Upper lobe of right lung (tissue), 1 donor: ENCODE measurements around the gene NLE1. TPM values are rescaled to one million over a fixed set of nuclear protein-coding genes. Genes with fewer than 3 reads are reported as not detected.
"Not testable (repeated sequence)": the region's sequence is repeated elsewhere in the genome, so short reads cannot be mapped to it uniquely, and the experiment has no call there.

ENCODE experiments used
- ATAC-seq: fragments of 200-7000 bp; cut with Tn5 transposase; one replicate; pipeline ENCODE4 v1.9.1; 2020; ENCODE audit warnings: mild to moderate bottlenecking, moderate library complexity
- DNase-seq: peaks from one replicate; pipeline ENCODE4 v3.0.0-alpha.2; 2020
- H3K27ac ChIP-seq: fragments of 200-600 bp; one replicate; pipeline ENCODE4 v1.8.0; 2022
- H3K27me3 ChIP-seq: fragments of 200-600 bp; one replicate; pipeline ENCODE4 v1.8.0; 2022; ENCODE audit warnings: mild to moderate bottlenecking
- H3K36me3 ChIP-seq: fragments of 200-600 bp; one replicate; pipeline ENCODE4 v1.8.0; 2022
- H3K4me1 ChIP-seq: fragments of 200-600 bp; one replicate; pipeline ENCODE4 v1.8.0; 2022
- H3K4me3 ChIP-seq: fragments of 200-600 bp; one replicate; pipeline ENCODE4 v1.8.0; 2022; ENCODE audit warnings: mild to moderate bottlenecking
- H3K9me3 ChIP-seq: fragments of 200-600 bp; one replicate; pipeline ENCODE4 v1.8.0; 2022
- CTCF ChIP-seq: fragments of 200-600 bp; IDR thresholded peaks from one replicate; pipeline ENCODE4 v1.8.0; 2022; ENCODE audit warnings: antibody characterized with exemption
- intact Hi-C: fragments of 100-400 bp; cut with DNase I; formaldehyde crosslinking; loops from one replicate; pipeline ENCODE4 v1.11.0; 2022
- total RNA-seq: library from RNA; stranded (reverse); fragmentation: NEBNext Ultra II Directional; extraction: Animal tissue kit (Norgen Biotek cat#: 25700); gene quantifications from one replicate; pipeline ENCODE4 v1.2.1, GENCODE V29; 2021
- donor health status: DM: no; HTN: yes; CAD: no; lungs with severe emphysema.

NLE1 gene
- total RNA-seq, 1 donor from 2014 or later = 10.1 TPM

GRCh38 chr17:35101036-35101435 is 41.1 kb downstream of the NLE1 start:
- DNase-seq (no peak), ATAC-seq (no peak)
- H3K9me3 ChIP-seq = no peaks in the 10 kb centered on the region
- no peaks in the 10 kb centered on the region for H3K27me3 ChIP-seq
- H3K4me3 ChIP-seq = no peak overlapping the region
- no peak overlapping the region for H3K27ac ChIP-seq
- no peaks in the 10 kb centered on the region for H3K4me1 ChIP-seq
- H3K36me3 ChIP-seq = peaks cover 52% of the 10 kb centered on the region
- intact Hi-C loops = no loop called here
- no peak for TF ChIP-seq CTCF

GRCh38 chr17:35099908-35100307 is 42.2 kb downstream of the NLE1 start:
- Histone ChIP-seq H3K4me1 (no peaks in the 10 kb centered on the region), H3K27ac (no peak overlapping the region), H3K27me3 (no peaks in the 10 kb centered on the region), H3K9me3 (no peaks in the 10 kb centered on the region), H3K36me3 (peaks cover 45% of the 10 kb centered on the region), H3K4me3 (no peak overlapping the region)
- DNase-seq (no peak), ATAC-seq (no peak)
- intact Hi-C loops = no loop called here
- TF ChIP-seq CTCF = no peak

GRCh38 chr17:35097776-35098175 is 44.3 kb downstream of the NLE1 start:
- intact Hi-C loops = no loop called here
- Histone ChIP-seq H3K9me3 (no peaks in the 10 kb centered on the region), H3K4me3 (no peak overlapping the region), H3K27me3 (no peaks in the 10 kb centered on the region), H3K36me3 (peaks cover 31% of the 10 kb centered on the region), H3K4me1 (no peaks in the 10 kb centered on the region), H3K27ac (no peak overlapping the region)
- ATAC-seq (no peak), DNase-seq (no peak)
- TF ChIP-seq CTCF = no peak

GRCh38 chr17:35095741-35096140 is 46.4 kb downstream of the NLE1 start:
- H3K4me3 ChIP-seq = no peak overlapping the region
- no peaks in the 10 kb centered on the region for H3K27me3 ChIP-seq
- no peak for DNase-seq
- H3K4me1 ChIP-seq = no peaks in the 10 kb centered on the region
- H3K36me3 ChIP-seq = peaks cover 19% of the 10 kb centered on the region
- no peak overlapping the region for H3K27ac ChIP-seq
- no peak for TF ChIP-seq CTCF
- no peaks in the 10 kb centered on the region for H3K9me3 ChIP-seq
- ATAC-seq = no peak
- intact Hi-C loops = no loop called here

GRCh38 chr17:35094902-35095301 is 47.2 kb downstream of the NLE1 start:
- no peak for ATAC-seq
- intact Hi-C loops = no loop called here

GRCh38 chr17:35090707-35091106 is 51.4 kb downstream of the NLE1 start:
- DNase-seq, H3K9me3 ChIP-seq, H3K36me3 ChIP-seq, ATAC-seq, H3K4me1 ChIP-seq, H3K27me3 ChIP-seq, H3K27ac ChIP-seq, H3K4me3 ChIP-seq, intact Hi-C loops: not testable (repeated sequence)

More at GRCh38 chr17:35094902-35095301, 47.2 kb downstream of the NLE1 start:
- no peaks in the 10 kb centered on the region for H3K9me3 ChIP-seq
- H3K4me3 ChIP-seq = no peak overlapping the region
- DNase-seq = no peak
- H3K27ac ChIP-seq = no peak overlapping the region
- no peaks in the 10 kb centered on the region for H3K27me3 ChIP-seq
- no peaks in the 10 kb centered on the region for H3K4me1 ChIP-seq
- TF ChIP-seq CTCF = no peak
- H3K36me3 ChIP-seq = peaks cover 11% of the 10 kb centered on the region
